EH (cell line): ENCODE measurements around the gene CD200.
A peak's percentile ranks its signal among the peaks of the same experiment; 100 is the strongest.
"Not testable (repeated sequence)": the region's sequence is repeated elsewhere in the genome, so short reads cannot be mapped to it uniquely, and the experiment has no call there.

ENCODE experiments used
- DNase-seq: peaks from one replicate; pipeline ENCODE4 v3.0.0-alpha.2; 2015; ENCODE audit warnings: low read depth

CD200 gene

DNA sequence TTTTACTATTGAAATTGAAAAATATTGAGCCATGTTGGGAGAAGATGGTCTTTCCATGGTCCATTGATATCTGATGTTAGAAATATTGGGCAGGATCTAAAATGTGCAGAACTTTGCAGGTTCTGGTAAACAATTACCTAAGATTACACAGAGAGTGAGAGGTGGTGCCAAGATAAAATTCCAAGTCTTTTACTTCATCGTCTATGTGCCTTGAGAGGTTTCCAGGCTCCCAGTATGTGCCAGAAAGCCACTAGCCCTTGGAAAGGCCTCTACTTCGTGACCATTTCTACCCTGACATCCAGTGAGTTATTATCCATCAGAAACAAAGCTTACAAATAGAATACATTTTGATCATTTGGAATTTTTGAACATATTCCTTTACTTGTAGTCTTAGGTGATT, 27.6 kb downstream of the CD200 start:
- DNase-seq = no peak

DNA sequence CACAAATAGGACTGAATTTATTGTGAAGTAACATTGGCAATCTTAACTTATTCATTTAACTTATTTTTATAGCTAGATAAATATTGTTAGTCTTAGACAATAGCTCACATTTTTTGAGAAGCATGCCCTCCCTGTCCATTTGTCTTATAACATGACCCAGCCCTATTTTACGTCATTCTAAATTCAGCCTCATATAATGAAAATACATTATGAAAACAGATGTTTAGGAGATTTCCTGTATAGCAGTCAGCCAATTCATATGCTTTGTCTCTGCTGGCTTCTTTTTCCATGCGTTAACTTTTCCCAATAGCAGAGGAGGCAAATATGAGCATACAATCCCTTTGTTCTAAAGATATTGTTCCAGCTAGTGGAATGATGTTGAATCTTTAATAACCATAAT, 29.3 kb downstream of the CD200 start:
- no peak for DNase-seq

DNA sequence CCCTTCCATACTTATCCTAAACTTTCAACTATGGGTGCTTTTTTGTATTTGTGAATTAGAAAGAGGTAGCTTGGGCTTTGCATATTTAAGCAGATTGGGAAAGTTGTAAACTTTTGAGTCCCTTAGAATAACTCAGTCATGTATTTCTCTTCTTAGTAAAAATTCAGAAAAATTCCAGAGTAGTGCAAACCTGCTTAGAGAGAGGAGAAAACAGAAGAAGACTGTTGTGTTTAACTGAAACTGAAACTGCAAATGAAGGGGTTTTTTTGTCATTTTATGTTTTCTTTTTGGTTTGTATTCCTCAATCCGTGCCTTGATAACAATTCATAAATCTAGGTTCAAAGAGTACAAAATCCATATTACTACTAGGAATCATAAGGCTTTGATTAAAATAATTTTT, 31.3 kb downstream of the CD200 start:
- no peak for DNase-seq

DNA sequence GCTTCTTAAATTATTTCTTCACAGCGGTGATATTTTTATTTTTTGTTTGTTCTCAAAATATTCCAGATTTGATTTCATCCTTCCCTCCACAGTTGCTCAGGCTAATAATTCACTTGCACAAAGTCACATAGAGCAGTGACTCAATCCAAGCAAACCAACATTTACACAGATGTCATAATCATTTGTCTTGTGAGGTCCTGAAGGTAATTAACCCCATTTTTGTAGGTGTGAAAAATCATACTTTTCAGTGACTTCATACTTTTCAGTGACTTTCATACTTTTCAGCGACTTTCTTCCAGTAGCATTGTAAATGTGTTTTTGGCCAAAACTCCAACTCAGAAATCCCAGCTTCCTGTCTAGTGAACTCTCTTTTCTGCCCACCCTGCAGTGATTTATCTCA, 32.1 kb downstream of the CD200 start:
- no peak for DNase-seq

DNA sequence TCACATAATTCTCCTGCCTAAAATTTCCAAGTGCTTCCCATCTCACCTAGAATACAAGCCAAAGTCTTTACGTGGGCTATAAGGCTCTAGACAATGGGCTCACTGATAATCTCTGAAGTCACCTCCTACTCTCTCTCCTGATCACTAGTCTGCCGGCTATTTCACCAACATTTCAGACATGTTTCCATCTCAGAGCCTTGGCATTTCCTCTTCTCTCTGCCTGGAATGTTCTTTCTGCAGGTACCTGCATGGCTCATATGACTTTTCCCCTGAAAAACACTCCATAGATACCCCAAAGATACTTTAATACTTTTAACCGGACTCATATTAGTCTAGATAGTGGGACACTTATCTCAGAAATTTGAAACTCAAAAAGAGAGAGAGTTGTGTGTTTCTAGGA, 32.7 kb downstream of the CD200 start:
- no peak for DNase-seq

DNA sequence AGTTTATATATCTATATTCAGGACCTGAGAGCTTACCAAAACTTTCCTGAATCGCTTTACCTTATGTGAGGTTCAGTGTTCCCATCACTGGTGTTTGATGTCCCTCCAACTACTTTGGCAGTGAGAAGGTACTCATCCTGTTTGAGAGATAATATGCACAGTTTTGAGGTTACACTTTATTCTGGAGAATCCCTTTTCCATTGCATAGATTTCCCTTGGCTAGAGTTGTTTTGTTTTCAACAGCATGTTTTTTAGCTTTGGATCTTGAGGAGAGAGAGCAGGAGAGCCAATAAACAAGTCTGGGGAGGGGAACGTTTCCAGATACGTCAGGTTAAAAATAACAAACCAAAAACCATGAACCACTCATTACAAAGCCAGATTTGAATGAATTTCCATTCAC, 33.6 kb downstream of the CD200 start:
- no peak for DNase-seq

DNA sequence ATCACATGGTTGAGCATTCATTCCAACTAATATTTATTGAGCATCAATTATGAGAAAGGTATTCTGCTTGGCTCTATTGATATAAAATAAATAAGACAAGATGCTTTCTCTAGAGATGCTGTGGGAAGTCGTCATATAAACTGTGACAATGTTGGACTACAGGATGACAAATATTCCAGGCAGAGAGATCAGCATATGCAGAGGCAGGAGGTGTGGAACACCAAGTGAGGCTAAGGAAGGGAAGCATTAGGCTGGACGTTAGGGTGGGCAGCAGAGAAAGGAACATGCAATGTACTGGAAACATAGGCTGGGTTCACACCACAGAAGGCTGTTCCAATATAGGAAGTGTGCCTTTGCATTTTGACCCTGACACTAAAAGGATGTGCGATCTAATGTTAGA, 38.6 kb downstream of the CD200 start:
- DNase-seq = no peak

DNA sequence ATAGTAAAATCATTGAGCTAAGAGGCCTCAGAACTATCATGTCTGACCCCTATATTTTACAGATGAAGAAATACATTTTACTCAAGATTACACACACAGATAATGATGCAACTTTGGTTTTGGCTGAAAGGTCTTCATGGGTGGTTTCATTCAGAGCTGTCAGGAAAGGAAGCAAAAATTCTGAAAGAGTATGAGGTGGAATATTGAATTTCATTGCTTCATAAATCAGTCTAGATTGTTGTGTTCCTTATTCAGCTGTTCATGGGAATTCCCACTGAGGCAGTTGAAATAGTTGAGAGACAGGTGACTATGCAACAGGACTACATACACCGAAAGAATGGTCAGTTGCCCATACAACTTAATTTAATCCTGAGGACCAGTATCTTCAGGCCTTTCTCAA, 39.4 kb downstream of the CD200 start:
- DNase-seq = no peak

DNA sequence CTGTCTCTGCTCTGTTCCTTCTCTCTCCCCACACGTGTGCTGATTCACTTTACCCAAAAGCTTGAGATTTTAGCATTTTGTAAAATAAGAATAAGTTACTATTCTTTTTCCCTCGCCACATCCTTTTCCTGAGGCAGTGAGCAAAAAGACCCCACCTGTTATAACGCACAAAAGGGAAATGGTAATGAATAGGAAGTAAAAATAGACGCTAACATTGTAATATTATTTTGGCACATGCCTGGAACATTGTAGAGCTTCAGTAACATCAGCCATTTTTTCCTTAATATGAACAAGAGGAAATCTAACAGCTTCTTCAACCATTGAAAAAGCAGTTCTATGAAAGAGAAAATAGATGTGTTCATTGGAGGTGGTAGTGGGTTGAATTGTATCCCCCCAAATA, 40.5 kb downstream of the CD200 start:
- DNase-seq = no peak

DNA sequence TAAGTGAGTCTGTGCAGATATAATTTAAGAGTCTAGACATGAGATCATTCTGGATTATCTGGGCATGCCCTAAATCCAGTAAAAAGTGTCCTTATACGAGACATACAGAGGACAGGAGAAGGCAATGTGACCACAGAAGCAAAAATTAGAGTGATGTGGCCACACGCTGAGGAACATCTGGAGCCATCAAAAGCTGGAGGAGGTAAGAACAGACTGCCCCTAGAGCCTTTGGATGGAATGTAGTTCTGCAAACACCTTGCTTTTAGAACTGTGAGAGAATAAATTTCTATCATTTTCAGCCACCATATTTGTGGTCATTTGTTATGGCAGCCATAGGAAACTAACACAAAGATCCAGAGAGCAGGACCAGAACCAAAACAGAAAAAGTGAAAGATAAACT, 41.0 kb downstream of the CD200 start:
- DNase-seq = no peak

DNA sequence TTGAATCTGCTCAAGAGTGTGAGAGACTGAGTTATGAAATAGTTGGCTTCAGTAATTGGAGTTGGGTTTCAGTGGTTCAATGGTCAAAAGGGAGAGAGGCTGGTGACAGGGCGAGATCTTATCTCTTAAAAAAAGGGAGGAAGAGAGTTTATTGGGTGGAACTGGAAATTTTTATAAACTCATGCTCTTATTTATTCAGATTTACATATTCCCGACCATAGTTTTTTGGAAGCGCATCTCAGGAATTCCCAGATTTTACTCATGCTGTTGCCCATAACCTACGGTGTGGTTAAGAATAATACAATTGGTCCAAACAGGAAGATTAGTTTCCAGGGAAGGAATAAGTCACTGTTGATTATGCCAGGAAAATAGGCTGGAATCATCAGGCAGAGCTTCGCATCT, 41.4 kb downstream of the CD200 start:
- peak; percentile 3 for DNase-seq

DNA sequence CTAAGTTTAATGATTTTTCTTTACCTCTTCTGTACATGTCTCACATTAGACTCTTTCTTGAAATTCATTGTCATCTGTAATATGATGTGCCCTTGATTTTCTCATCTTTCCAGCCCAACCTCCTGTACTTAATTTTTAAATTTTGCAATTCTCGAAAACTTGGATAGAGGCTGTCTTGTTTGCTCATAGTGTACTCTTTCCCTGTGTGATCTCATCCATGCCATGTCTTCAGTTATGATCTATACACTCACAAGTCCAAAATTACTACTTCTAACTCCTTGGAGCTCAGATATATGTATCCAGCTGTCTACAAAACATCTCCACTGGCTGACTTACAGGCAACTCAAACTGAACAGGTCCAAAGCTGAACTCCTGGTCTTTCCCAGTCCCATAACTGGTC, 42.2 kb downstream of the CD200 start:
- no peak for DNase-seq

DNA sequence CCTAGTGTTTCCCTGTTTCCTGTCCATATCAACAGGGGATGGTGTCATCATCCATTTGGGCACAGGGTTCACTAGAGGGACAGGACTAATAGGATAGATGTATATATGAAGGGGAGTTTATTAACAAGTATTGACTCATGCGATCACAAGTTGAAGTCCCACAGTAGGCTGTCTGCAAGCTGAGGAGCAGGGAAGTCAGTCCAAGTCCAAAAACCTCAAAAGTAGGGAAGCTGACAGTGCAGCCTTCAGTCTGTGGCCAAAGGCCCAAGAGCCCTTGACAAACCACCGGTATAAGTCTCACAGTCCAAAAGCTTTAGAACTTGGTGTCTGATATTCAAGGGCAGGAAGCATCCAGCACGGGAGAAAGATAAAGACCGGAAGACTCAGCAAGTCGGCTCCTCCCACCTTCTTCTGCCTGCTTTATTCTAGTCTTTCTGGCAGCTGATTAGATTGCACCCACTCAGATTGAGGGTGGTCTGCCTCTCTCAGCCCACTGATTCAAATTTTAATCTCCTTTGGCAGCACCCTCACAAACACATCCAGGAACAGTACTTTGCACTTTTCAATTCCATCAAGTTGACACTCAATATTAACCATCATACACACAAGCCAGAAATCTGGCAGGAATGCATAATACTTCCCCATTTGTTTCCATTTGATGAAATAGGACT, 43.4 kb downstream of the CD200 start:
- no peak for DNase-seq

DNA sequence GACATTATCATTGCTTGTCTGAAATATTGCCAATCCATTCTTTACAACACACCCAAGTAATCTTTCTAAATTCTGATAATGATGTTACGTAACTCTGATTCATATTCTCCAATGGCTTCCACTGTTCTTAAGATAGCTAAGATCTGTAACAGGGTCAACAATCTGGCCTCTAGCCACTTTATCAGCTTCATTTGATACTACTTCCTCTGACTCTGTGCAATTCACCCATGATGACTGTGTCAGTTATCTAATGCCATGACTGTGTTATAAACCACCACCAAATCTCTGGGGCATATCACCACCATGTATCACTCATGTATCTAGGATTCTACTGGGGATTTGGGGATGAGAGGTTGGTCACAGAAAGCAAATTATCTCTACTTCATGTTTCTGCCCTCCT, 44.0 kb downstream of the CD200 start:
- peak; percentile 18 for DNase-seq

DNA sequence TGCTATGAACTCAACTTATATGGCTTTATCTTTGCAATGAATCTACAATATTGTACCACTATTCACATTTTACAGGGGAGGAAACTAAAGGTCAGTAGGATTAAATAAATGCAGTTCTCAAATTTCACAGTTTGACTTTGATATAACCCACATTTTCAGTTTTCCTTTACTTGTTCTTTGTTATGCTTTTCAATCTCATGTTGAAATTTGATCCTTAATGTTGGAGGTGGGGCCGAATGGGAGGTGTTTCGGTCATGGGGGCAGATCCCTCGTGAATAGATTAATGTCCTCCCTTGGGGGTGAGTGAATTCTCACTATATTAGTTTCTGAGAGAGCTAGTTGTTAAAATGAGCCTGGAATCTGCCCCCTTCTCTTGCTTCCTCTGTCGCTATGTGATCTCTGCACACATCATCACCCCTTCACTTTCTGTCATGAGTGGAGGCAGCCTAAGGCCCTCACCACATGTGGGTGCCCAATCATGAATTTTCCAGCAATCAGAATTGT, 44.7 kb downstream of the CD200 start:
- peak; percentile 3 for DNase-seq

DNA sequence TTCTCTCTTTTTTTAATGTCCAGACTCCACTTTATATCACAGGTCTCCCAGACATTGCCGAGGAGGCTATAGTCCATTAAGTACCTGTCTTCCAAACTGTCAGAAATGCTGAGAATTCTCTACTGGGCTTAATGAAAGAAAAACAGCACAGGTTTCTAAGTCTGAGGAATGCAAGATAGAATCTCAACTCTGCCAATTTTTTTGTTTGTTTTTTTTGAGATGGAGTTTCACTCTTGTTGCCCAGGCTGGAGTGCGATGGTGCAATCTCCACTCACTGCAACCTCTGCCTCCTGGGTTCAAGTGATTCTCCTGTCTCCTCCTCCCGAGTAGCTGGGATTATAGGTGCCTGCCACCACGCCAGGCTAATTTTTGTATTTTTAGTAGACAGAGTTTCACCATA, 45.4 kb downstream of the CD200 start:
- not testable (repeated sequence) for DNase-seq

DNA sequence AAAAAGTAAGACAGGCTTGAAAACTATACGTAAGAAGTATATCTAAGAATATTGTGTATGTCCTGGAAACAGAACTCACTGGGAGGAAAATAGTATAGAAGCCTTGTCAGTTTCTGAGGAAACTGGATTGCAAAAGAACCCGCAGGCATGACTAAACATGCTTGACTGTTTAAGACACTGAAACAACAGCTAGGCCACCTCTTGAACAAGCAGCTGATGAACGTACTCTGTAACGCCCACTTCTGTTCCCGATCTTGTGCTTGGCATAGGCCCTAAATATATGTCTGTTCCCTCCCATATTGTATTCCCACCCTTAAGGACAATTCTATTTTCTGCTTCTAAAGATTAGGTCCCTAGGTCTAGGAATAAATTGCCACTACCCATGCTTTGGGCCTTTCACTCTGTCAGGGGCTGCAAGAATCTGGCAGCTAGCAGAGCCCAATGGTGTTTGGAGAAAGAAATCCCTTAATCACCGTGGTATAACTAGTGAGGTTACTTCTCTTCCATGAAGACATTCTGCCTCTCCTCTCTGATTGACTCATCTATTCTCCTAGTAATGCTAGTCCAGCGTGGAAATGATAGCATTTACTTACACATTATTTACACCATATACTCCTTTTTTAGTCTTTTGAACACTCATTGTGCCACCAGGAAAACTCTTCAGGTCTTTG, 46.2 kb downstream of the CD200 start:
- peak; percentile 16 for DNase-seq

DNA sequence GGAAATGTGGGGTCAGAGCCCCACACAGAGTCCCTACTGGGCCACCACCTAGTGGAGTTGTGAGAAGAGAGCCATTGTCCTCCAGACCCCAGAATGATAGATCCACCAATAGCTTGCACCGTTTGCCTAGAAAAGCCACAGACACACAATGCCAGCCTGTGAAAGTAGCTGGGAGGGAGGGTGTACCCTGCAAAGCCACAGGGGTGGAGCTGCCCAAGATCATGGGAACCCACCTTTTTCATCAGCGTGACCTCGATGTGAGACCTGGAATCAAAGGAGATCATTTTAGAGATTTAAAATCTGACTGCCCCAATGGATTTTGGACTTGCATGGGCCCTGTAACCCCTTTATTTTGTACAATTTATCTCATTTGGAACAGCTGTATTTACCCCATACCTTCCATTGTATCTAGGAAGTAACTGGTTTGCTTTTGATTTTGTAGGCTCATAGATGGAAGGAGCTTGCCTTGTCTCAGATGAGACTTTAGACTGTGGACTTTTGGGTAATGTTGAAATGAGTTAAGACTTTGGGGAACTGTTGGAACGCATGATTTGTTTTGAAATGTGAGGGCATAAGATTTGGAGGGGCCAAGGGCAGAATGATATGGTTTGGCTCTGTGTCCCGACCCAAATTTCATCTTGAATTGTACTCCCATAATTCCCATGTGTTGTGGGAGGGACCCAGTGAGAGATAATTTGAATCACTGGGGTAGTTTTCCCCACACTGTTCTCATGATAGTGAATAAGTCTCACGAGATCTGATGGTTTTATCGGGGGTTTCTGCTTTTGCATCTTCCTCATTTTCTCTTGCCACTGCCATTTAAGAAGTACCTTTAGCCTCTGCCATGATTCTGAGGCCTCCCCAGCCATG, 49.0 kb downstream of the CD200 start:
- DNase-seq = no peak

DNA sequence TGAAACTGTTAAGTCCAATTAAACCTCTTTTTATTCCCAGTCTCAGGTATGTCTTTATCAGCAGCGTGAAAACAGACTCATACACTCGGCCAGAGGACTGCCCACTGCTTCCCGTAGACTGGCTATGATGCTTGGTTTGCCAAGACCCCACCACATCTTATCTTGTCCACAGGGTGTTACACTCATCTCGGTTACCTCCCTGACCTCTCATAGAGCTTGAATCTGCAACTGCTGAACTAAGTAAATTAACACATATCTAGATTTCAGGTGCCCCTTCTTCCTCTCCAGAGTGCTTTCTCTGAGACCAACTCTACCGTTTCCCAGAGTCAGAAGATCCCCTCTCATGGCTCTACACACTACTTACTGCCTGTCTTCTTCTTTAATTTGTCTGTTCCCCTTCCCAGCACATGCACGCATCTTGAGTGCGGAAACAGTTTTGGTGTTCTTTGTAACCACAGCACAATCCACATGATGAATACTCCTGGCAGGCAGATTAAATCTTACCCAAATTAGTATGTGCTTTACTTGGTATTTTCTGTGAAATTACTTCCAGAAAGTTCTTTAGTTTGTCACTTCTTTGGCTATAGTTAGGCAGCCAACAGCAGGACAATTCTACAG, 49.7 kb downstream of the CD200 start:
- DNase-seq = no peak

DNA sequence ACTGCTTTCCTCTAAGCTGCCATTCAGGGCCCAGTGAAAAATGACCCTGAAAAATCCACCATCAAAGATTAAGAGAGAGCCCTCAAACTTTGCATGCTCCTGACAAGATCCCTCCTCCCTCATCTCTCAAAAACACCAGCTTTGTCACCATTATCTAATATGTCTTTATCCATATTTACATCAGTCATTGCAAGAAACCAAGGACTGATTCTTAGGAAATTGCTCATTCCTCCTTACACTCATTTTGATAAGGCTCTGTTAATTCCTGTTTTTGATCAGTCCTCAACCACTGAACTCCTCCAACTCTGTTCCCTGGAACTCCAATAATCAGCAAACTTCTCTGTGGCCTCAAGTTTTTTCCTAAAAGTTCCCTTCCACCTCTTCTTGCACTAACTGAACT, 51.8 kb downstream of the CD200 start:
- no peak for DNase-seq

DNA sequence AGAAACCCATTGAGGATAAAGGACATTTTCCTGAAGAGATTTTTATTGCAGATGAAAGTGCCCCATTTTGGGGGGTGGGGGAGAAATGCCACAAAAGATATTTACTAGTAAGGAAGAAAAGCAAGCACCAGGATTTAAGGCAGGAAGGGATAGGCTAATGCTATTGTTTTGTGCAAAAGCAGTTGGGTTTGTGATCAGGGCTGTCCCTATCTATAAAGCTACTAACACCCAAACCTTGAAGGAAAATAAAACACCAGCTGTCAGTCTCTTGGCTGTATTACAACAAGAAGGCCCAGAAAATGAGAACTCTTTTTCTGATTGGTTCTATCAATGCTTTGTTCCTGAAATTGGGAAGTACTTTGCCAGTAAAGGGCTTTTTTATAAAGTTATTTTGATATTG, 56.0 kb downstream of the CD200 start:
- no peak for DNase-seq

DNA sequence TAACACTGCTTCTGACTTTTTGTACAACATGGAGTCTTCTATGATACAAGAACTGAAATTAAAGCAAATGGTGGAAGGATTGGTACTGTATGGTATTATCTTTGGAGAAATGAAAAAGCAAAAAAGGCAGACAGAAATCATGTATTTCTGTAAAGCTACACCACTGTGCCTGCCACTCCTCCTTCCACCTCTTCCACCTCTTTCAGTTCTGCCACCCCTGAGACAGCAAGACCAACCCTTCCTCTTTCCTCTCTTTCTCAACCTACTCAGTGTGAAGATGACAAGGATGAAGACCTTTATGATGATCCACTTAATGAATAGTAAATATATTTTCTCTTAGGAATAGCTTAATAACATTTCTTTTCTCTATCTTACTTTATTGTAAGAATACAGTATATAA, 57.0 kb downstream of the CD200 start:
- DNase-seq = no peak
